MCF 10A (cell line): ENCODE data around the gene HOXA4. TPM values are rescaled to one million over a fixed set of nuclear protein-coding genes. Genes with fewer than 3 reads are reported as not detected.
A peak's percentile ranks its signal among the peaks of the same experiment; 100 is the strongest.

Source experiments
- BruUV-seq: library from RNA; stranded (reverse); fragments of 400-500 nt; replicated peaks from 2 replicates; lab custom pipeline; 2021; lab: Mats Ljungman, UMichigan
- CTCF ChIA-PET: fragments of 300-600 bp; sonication (Branson Sonifier 250); formaldehyde crosslinking; extraction: SDS; loops from one replicate; lab custom pipeline; 2021; ENCODE audit warnings: antibody characterized with exemption, inconsistent platforms; lab: Yijun Ruan, JAX
- POLR2A ChIA-PET: fragments of 300-600, 350-650 bp; sonication (Branson Sonifier 250); formaldehyde crosslinking; extraction: SDS; loops from one replicate; lab custom pipeline; 2020; ENCODE audit warnings: antibody characterized with exemption, inconsistent platforms; lab: Yijun Ruan, JAX
- DNase-seq: peaks from one replicate; pipeline ENCODE4 v3.0.0-alpha.2; 2018; ENCODE audit not compliant: unreplicated experiment
- H3K27ac Mint-ChIP-seq: one replicate; pipeline ENCODE4 v1.8.0; 2022; ENCODE audit warnings: mild to moderate bottlenecking, low read depth, mixed read lengths; ENCODE audit not compliant: unreplicated experiment
- H3K27me3 Mint-ChIP-seq: one replicate; pipeline ENCODE4 v1.8.0; 2022; ENCODE audit warnings: mixed read lengths; ENCODE audit not compliant: insufficient read depth, unreplicated experiment
- H3K36me3 Mint-ChIP-seq: one replicate; pipeline ENCODE4 v1.8.0; 2022; ENCODE audit warnings: mild to moderate bottlenecking, moderate library complexity, mixed read lengths; ENCODE audit not compliant: insufficient read depth, unreplicated experiment
- H3K4me1 Mint-ChIP-seq: one replicate; pipeline ENCODE4 v1.8.0; 2022; ENCODE audit warnings: mixed read lengths; ENCODE audit not compliant: insufficient read depth, unreplicated experiment
- H3K4me3 Mint-ChIP-seq: one replicate; pipeline ENCODE4 v1.8.0; 2022; ENCODE audit warnings: mild to moderate bottlenecking, moderate library complexity, mixed read lengths; ENCODE audit not compliant: unreplicated experiment
- H3K9me3 Mint-ChIP-seq: one replicate; pipeline ENCODE4 v1.8.0; 2022; ENCODE audit warnings: mixed read lengths; ENCODE audit not compliant: unreplicated experiment
- CTCF ChIP-seq: fragments of 200-600 bp; IDR thresholded peaks from one replicate; pipeline ENCODE4 v1.8.0; 2022; ENCODE audit warnings: antibody characterized with exemption, mild to moderate bottlenecking; ENCODE audit not compliant: unreplicated experiment
- intact Hi-C: fragments of 100-400 bp; cut with micrococcal nuclease; formaldehyde crosslinking; loops from 2 replicates; pipeline ENCODE4 v1.14.1; 2022
- microRNA-seq: library from miRNA; unstranded; fragments of <30 nt; microRNA quantifications from one replicate; pipeline ENCODE4 v1.2.0, GENCODE V29; 2022
- total RNA-seq: library from RNA; stranded (reverse); gene quantifications from 2 replicates; pipeline ENCODE4 v1.2.3, GENCODE V29; 2022

HOXA4 gene
- total RNA-seq, 1 experiment from 2014 or later: 2.6 TPM

GRCh38 chr7:27079234-27079975, 51.2 kb downstream of the HOXA4 start:
- intact Hi-C loops: no loop called here
- Mint-ChIP-seq H3K4me3 (no peak overlapping the region), H3K4me1 (peaks cover 40% of the 10 kb centered on the region)

DNA sequence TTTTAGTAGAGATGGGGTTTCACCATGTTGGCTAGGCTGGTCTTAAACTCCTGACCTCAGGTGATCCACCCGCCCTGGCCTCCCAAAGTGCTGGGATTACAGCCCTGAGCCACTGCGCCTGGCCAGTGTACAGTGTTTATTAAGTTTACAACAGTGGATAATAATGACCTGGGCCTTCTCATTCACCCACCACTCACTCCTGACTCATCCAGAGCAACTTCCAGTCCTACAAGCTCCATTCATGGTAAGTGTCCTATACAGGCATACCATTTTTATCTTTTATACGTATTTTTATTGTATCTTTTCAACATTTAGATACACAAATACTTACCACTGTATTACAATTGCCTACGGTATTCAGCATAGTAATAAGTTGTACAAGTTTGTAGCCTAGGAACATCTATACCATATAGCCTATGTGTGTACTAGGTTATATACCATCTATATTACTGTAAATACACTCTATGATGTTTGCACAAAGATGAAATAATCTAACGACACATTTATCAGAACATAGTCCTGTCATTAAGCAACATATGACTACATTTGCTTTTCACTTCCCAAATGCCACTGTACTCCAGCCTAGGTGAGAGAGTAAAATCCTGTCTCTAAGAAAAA, 51.8 kb downstream of the HOXA4 start:
- ChIA-PET CTCF (no interaction called here), POLR2A (interaction anchor here (1.0 to 1.1 kb wide), 2 partner anchors 12 to 32 kb away, joined by 3 to 4 read pairs; no protein-coding TSS in a partner anchor)
- H3K4me3 Mint-ChIP-seq: no peak overlapping the region
- no TSS peak for BruUV-seq
- no peaks in the 10 kb centered on the region for H3K36me3 Mint-ChIP-seq
- DNase-seq: no peak
- H3K27me3 Mint-ChIP-seq: no peaks in the 10 kb centered on the region
- TF ChIP-seq CTCF: no peak
- H3K9me3 Mint-ChIP-seq: peaks cover 7% of the 10 kb centered on the region
- H3K4me1 Mint-ChIP-seq: peaks cover 40% of the 10 kb centered on the region
- intact Hi-C loops: no loop called here
- H3K27ac Mint-ChIP-seq: no peak overlapping the region

More at GRCh38 chr7:27079234-27079975, 51.2 kb downstream of the HOXA4 start:
- TF ChIP-seq CTCF: no peak
- no peaks in the 10 kb centered on the region for H3K27me3 Mint-ChIP-seq
- H3K27ac Mint-ChIP-seq: peak overlapping the region; percentile 92
- ChIA-PET POLR2A (interaction anchor here (0.7 to 1.1 kb wide), 4 partner anchors 13 to 42 kb away, joined by 3 to 4 read pairs (median 3); no protein-coding TSS in a partner anchor), CTCF (interaction anchor here (1.2 kb wide), 1 partner anchor 8 kb away, joined by 7 read pairs; no protein-coding TSS in a partner anchor)
- peaks cover 7% of the 10 kb centered on the region for H3K9me3 Mint-ChIP-seq
- BruUV-seq: no TSS peak
- no peak for DNase-seq
- H3K36me3 Mint-ChIP-seq: no peaks in the 10 kb centered on the region

Small RNA genes within 50 kb of the gene (microRNA-seq; reads per million reads assigned to microRNA genes)
- 1,599 reads per million, percentile 89 among the genes with 10 or more reads in this experiment for gene MIR196B

Other genes with a start within 250 kb of the HOXA4 start
- gene HOXA1, start 34.8 kb downstream of the HOXA4 start, total RNA-seq: 5.6 and 7.1 TPM in 2 replicates
- gene HOXA2, start 28.1 kb downstream of the HOXA4 start, total RNA-seq: 1.2 and 1.4 TPM in 2 replicates
- gene HOXA5, start 12.9 kb upstream of the HOXA4 start, total RNA-seq: 7.4 and 8.8 TPM in 2 replicates
- gene HOXA6, start 17.0 kb upstream of the HOXA4 start, total RNA-seq: 0.96 and 2.0 TPM in 2 replicates
- 8.2 and 14.0 TPM in 2 replicates for gene HOXA3, start 21.8 kb upstream of the HOXA4 start, total RNA-seq
- gene HOXA7, start 25.9 kb upstream of the HOXA4 start, total RNA-seq: 0.29 and 0.44 TPM in 2 replicates
- gene HOXA9, start 34.8 kb upstream of the HOXA4 start, total RNA-seq: 6.9 and 7.6 TPM in 2 replicates
- 3.9 and 5.6 TPM in 2 replicates for gene HOXA10, start 43.6 kb upstream of the HOXA4 start, total RNA-seq
- 0.29 and 0.84 TPM in 2 replicates for gene HOXA11, start 54.5 kb upstream of the HOXA4 start, total RNA-seq
- not detected in 2 replicates for gene HOXA13, start 69.3 kb upstream of the HOXA4 start, total RNA-seq
- gene EVX1, start 112.0 kb upstream of the HOXA4 start, total RNA-seq: not detected in 2 replicates